Activated T-cell treated with anti-CD3 and anti-CD28 coated beads for 24 hours (primary cell): Measurements from ENCODE around the gene CD99L2.
A peak's percentile ranks its signal among the peaks of the same experiment; 100 is the strongest.

Experiments used
- DNase-seq: peaks from one replicate; pipeline ENCODE4 v3.0.0-alpha.2; 2020; ENCODE audit warnings: low read depth

Gene CD99L2

DNA sequence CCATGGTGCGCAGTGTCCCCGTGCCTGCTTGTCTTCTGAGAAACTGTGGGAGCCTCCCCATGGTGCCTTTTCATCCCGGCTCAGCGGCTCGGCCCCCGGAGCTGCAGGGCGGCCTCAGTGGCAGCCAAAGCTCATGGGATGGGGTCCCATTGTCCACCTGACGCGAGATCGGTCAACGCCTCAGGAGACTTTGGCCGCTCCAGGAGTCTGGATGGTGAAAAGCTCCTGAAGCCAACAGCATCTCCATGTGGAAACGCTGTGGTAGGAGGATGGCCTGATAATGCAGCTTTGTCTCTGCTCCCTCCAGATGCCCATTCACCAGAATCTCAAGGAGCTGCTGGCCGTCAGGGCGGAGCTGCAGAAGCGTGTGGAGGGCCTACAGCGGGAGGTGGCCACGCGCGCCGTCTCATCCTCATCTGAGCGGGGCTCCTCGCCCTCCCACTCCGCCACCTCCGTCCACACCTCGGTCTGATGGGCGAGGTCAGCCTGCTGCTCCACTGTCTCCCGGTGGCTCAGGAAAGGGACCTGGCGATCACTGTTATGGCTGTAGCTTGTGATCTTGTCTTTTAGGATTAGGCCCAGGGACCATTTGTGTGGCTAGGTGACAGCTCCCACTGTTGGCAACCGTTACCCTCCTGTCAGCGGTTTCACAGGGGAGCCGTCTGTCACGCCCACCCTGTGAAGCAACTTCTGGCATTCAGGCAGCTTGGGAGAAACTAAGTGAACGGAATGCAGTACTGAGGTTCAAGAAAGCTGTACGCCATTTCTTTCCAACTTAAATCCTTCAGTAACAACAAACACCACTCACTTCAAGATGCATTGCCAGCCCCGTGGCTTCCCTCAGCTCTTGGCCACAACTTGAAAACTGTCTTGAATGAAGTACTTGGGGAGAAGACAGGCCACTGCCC, 136.0 kb downstream of the CD99L2 start:
- DNase-seq = no peak

DNA sequence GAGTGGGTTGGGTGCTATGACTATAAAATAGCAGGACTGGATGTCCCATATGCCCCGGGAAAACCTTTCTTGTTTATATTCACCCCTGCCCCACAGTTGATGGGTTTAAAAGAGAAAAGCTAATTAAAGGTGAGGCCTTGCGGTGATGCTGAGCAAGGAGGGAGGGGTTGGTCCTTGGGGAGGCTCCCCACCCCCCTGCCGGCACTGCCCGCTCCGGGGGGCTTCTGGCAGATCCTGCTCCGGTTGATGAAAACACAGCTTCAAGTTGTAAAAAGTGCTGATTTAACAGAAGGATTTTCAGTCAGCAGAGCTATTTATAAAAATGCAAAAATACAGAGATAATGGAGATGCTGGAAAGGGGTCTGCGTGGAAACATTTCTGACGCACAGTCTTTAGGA, 136.7 kb downstream of the CD99L2 start:
- DNase-seq = no peak

DNA sequence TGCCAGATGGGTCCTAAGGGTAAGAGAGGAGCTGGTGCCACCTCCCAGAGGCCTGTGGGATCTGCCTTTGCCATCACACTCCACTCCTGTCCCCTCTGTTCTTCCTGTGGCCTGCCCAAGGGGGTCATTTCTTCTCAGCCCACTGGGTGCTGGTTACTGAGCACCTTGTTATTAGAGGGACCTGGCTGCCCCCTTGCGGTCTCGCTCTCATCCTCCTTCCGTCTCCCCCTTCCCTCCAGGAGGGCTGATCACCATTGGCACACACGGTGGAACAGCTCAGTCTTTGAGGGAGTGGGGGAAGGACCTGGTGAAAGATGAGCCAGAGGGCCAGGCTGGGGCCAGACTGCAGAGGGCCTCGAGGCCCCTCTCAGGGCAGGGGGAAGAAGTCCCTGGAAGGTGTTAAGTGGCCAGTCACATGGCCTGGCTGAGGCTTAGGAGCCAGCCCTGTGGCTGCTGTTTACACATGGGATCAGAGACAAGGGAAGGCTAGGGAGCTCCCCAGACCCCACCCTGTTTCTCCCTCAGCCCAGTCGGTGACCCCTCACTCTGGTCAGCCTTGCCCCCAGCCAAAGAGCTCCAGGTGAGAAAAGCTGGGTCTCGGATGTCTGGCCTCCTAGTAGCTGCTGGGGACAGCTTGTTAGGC, 137.2 kb downstream of the CD99L2 start:
- no peak for DNase-seq

DNA sequence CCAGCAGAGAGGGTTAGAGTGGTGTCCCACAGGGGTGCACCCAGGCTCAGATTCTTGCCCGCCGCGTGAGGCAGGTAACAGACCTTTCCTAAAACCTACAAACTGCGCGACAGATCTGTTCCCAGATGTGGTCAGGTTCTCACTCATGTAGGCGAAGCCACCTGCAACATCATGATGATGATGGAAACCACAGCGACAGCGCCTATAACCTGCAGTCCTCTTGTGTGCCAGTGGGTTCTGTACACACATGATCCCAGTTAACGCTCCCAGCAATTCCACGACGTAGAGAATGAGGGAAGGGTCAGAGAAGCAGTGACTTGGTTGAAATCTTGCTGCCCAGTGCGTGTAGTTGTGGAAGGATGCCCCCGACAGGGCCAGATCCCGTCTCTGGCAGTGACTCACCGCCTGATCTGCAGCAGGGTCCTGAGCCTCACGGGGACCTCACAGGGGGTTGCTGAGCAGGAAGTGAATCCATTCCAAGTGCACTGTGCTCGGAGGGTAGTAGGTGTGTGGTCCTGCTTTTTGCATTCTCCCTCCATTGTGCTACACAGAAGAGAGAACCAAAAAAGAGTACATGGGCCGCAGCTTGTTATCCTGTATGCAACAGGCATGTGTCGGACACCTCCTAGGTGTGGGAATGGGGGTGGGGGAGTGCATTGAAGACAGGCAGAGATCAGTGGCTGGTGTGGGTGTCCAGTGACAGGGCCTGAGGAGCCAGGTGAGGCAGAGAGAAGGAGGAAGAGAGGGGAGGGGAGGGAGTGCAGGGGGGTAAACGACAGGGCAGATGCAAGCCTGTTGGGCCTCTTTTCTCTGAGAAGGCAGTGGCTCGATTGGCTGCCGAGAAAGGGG, 138.7 kb downstream of the CD99L2 start:
- DNase-seq = no peak

DNA sequence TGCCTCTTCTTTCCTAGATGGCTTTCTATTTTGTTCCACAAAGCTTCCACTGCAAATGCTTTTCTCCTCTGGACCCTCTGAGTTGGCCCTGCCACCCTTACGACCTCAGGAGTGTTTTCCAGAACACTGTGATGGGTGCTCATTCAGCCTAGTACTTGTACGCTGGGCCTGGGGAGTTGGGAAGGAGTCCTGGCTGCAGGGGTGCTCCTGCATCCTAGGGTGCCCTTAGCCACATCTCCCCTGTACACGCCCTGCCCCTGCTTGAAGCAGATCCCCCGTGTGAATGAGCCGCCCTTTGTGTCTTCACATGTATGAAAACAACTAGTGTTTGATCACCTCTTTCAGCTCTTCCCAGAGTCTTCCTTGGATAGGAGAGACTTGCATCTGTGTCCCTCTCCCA, 141.1 kb downstream of the CD99L2 start:
- no peak for DNase-seq

DNA sequence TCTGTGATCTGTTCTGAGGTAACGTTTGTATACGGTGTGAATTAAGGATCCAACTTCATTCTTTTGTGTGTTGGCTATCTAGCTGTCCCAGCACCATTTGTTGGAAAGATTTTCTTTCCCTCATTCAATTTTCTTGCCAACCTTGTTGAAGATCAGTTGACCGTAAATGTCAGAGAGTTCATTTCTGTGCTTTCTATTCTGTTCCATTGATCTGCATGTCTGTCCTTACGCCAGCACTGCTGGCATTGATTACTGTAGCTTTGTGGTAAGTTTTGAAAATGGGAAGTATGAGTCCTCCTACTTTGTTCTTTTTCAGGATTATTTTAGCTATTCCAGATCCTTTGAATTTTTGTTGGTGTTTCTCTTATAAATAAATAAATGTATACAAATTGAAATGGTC, 144.5 kb downstream of the CD99L2 start:
- DNase-seq = no peak

DNA sequence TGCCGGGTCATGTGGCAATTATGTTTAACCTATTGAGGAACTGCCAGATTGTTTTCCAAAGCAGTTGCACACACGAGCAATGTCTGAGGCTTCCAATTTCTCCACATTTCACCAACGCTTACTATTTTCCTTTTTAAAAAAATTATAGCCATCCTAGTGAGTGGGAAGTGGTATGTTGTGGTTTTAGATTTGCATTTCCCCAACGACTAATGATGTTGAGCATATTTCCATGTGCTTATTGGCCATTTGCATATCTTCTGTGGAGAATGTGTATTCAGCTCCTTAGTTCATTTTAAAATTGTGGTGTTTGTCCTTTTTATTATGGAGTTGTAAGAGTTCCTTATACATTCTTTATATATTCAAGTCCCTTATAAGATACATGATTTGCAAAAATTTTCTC, 145.1 kb downstream of the CD99L2 start:
- DNase-seq = no peak

DNA sequence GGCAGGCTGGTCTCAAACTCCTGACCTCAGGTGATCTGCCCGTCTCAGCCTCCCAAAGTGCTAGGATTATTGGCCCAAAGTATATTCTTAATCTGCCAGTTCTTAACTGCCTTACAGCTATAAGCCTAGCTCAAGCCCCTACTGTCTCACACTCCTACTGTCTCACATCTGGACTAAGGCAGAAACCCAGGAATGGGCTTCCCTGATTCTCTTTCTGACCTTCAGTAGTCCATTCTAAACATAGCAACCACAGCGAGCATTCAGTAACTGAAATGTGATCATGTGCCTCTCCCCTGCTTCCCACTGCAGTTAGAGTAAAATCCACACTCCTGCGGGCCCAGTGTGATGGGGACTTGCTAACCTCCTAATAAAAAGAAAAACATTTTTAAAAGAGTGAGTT, 146.3 kb downstream of the CD99L2 start:
- no peak for DNase-seq

DNA sequence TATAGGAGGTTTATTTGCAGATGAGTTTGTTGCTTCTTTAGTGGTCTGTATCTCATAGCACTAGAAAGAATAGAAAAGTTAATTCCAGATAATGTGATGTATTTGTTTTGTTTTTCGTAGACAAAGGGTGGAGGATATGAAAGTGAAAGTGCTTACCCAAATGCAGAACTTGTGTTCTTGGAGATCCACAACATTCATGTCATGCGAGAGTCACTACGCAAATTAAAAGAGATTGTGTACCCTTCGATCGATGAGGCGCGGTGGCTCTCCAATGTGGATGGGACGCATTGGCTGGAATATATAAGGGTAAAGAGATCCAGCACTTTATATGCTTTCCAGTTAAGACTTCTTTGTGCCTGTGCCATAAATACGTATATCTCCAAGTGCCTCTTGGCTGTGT, 162.0 kb downstream of the CD99L2 start:
- no peak for DNase-seq

DNA sequence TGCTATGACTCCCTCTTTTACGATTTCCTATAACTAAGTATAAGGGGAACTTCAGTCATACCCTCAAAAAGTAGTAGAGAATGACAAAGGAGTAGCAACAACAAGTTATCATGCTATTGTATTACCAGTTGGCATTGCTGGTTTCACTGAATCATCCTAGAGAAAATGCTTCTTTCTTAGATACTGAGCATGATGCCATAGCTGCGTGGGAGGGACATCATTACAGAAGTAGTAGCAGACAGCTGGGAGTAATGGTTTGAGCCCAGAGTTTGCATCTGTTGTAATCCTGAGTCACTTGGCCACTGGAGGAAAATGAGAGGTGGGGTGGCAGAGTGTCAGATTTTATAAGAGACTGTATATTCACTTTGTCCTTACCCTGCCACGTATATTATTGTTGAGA, 166.7 kb downstream of the CD99L2 start:
- DNase-seq = peak; percentile 37

DNA sequence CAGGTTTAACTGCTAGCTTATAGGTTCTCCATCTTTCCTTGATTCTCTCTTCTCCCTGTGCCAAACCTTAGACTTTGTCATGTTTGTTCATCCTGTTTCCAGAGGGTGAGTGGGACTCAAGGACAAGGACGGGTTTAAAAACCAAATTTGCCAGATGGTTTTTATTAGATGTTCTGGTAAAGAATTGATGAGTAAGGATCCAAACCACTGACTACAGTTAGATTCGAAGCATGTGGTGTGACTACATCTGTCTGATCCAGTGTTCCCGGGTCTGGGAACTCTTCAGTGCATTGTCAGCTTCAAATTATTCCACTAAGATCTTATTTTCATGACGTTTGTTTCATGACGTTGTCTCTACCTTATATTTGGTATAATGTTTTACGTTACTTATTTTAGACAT, 167.7 kb downstream of the CD99L2 start:
- DNase-seq = no peak

DNA sequence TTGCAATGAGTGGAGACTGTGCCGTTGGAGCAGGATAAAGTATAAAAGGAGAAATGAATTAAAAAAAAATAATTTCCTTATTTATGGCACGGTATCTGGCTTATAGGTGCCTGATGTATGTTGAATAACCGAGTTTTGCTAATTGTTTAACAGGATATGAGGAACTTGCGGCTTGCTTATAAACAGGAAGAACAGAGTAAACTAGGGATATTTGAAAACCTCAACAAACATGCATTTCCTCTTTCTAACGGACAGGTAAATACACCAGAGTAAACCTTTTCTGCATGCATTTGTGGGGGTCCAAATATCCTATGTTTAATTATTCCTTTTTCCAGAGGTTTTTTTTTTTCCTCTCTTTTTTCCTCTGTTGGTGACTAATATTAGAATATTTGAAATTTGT, 168.5 kb downstream of the CD99L2 start:
- DNase-seq = no peak

DNA sequence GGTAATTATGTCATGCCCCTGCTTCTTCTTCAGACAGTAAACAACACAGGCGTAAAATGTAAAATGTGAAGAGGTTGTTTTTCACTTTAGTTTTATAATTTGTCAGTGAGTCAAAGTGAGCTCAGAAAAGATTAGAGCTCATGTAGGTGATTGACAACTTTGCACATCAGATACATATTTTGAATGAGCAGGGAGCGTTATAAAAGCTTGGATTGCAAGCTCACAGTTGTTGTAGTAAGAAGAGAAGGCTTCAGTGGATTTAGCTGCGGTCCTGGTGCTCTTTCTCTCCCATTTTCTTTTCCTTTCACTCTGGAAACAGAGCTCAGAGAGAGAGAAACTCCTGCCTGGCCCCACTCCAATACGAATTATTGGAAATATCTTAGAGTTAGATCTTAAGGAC, 178.8 kb downstream of the CD99L2 start:
- DNase-seq = no peak
